ENCODE results near the gene DCANP1.

DCANP1 gene

GRCh38 chr5:135398160-135398854, 48.8 kb downstream of the DCANP1 start:
- TF ChIP-seq PATZ1 (CRISPR knock-in tag; IDR thresholded peaks at IDR 0.05; ENCODE audit: borderline replicate concordance) (peak; percentile 15; the same call in 1 of the 2 replicates), CREB5 (CRISPR knock-in tag; IDR thresholded peaks at IDR 0.05; ENCODE audit: low read depth) (no peak)
- ATAC-seq, result peak; percentile 69

GRCh38 chr5:135397084-135397483, 50.1 kb downstream of the DCANP1 start:
- no peak for ATAC-seq
- no peak for TF ChIP-seq PPARA (CRISPR knock-in tag; IDR thresholded peaks at IDR 0.05; ENCODE audit: borderline replicate concordance)
- TF ChIP-seq OSR1 (CRISPR knock-in tag; IDR thresholded peaks at IDR 0.05), result no peak
- no peak for TF ChIP-seq ESRRG (CRISPR knock-in tag; IDR thresholded peaks at IDR 0.05)
- no peak for TF ChIP-seq TCF4 (CRISPR knock-in tag; IDR thresholded peaks at IDR 0.05; ENCODE audit: borderline replicate concordance)

- no peak for ATAC-seq
- TF ChIP-seq BACH2 (CRISPR knock-in tag; IDR thresholded peaks at IDR 0.05; ENCODE audit: borderline replicate concordance) (no peak), ZFP3 (CRISPR knock-in tag; IDR thresholded peaks at IDR 0.05) (no peak), RARB (CRISPR knock-in tag; IDR thresholded peaks at IDR 0.05) (no peak), PPARA (CRISPR knock-in tag; IDR thresholded peaks at IDR 0.05; ENCODE audit: borderline replicate concordance) (no peak), CSRNP3 (CRISPR knock-in tag; IDR thresholded peaks at IDR 0.05) (no peak), TCF4 (CRISPR knock-in tag; IDR thresholded peaks at IDR 0.05; ENCODE audit: borderline replicate concordance) (no peak), ZNF565 (CRISPR knock-in tag; conservative IDR thresholded peaks at IDR 0.05; ENCODE audit: low read depth) (no peak), CREB5 (CRISPR knock-in tag; IDR thresholded peaks at IDR 0.05; ENCODE audit: low read depth) (no peak), PATZ1 (CRISPR knock-in tag; IDR thresholded peaks at IDR 0.05; ENCODE audit: borderline replicate concordance) (no peak)
These were observed 50.6 kb downstream of the DCANP1 start for GRCh38 chr5:135396459-135397055.

- ATAC-seq, result no peak
- TF ChIP-seq CREB5 (CRISPR knock-in tag; IDR thresholded peaks at IDR 0.05; ENCODE audit: low read depth) (no peak), ZNF8 (CRISPR knock-in tag; IDR thresholded peaks at IDR 0.05) (no peak), TOX (CRISPR knock-in tag; IDR thresholded peaks at IDR 0.05; ENCODE audit: borderline replicate concordance) (no peak), ESRRG (CRISPR knock-in tag; IDR thresholded peaks at IDR 0.05) (no peak), PATZ1 (CRISPR knock-in tag; IDR thresholded peaks at IDR 0.05; ENCODE audit: borderline replicate concordance) (no peak), POU6F1 (CRISPR knock-in tag; IDR thresholded peaks at IDR 0.05; ENCODE audit: borderline replicate concordance, low read depth) (no peak), SNAI2 (CRISPR knock-in tag; IDR thresholded peaks at IDR 0.05) (no peak), ZFP3 (CRISPR knock-in tag; IDR thresholded peaks at IDR 0.05) (no peak), TSHZ2 (CRISPR knock-in tag; IDR thresholded peaks at IDR 0.05) (no peak), ISL1 (CRISPR knock-in tag; IDR thresholded peaks at IDR 0.05) (no peak)
These were observed 51.3 kb downstream of the DCANP1 start for GRCh38 chr5:135395866-135396265.

Data from SK-N-SH treated with all-trans-retinoic acid at 6 μM for 48 hours (cell line).